Testis (tissue), 2 donors: ENCODE data around the gene ACSF2.

Source experiments
- POLR2A ChIP-seq: fragments of 450-650 bp; IDR thresholded peaks from one replicate; pipeline ENCODE4 v1.6.1; 2017; ENCODE audit warnings: antibody characterized with exemption, mild to moderate bottlenecking, moderate library complexity
- TF ChIP-seq, protein P1 (sequence below), 3 experiments: fragments of 450-650 bp in 2 of 3; fragments of 200-600 bp in 1 of 3; sonication (generic) in 1 of 3; IDR thresholded peaks; one replicate each; pipeline ENCODE4 v1.5.1; 2016 to 2019; ENCODE audit warnings: antibody characterized with exemption in 3 of 3, mild to moderate bottlenecking in 2 of 3, moderate library complexity in 1 of 3

DNA sequence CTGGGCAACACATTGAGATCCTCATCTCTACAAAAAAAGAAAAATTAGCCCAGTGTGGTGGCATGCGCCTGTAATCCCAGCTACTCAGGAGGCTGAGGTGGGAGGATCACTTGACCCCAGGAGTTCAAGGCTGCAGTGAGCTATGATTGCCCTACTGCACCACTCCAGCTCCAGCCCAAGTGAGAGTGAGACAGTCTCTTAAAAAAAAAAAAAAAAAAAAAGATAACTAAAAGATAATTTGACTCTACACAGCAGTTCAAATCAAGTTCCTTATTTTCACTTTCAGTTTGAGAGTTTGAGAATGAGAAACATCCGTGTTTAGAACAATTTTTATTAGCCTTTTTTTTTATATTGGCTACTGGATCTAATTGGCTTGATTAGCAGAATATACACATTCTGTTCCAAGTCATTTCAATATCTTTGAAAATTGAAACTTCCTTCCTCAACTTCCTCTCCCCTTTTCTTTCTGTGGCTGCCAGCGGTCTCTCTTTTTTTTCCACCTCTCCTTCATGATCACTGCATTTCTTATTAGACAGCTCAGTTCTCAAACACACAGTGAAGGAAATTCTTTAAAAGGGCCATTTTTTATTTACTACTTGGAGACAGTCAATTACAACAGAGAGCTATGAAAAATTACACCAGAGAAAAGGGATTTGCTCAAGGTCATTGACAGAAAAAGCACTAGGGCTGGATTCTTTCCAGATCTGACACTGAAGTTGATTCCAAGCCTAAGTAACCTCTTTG is 4.5 kb upstream of the ACSF2 start:
- TF ChIP-seq, protein P1, sequence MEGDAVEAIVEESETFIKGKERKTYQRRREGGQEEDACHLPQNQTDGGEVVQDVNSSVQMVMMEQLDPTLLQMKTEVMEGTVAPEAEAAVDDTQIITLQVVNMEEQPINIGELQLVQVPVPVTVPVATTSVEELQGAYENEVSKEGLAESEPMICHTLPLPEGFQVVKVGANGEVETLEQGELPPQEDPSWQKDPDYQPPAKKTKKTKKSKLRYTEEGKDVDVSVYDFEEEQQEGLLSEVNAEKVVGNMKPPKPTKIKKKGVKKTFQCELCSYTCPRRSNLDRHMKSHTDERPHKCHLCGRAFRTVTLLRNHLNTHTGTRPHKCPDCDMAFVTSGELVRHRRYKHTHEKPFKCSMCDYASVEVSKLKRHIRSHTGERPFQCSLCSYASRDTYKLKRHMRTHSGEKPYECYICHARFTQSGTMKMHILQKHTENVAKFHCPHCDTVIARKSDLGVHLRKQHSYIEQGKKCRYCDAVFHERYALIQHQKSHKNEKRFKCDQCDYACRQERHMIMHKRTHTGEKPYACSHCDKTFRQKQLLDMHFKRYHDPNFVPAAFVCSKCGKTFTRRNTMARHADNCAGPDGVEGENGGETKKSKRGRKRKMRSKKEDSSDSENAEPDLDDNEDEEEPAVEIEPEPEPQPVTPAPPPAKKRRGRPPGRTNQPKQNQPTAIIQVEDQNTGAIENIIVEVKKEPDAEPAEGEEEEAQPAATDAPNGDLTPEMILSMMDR (IDR thresholded peaks at IDR 0.05) = no peak
- TF ChIP-seq POLR2A = no peak
